ENCODE data around the gene DEPP1. TPM values are rescaled to one million over a fixed set of nuclear protein-coding genes. Genes with fewer than 3 reads are reported as not detected.

DEPP1 gene
- total and polyA plus RNA-seq, 10 of the 15 experiments (the other 5 are each of a cell fraction or from before 2014, with no cell fraction given) = 1.7 to 12.1 (median 7.3) TPM

GRCh38 chr10:44946205-44946604 is 32.4 kb downstream of the DEPP1 start (continued):
- TF ChIP-seq NBN (IDR thresholded peaks at IDR 0.05) (no peak), BRCA1 (IDR thresholded peaks at IDR 0.05; ENCODE audit: low read depth, low read length) (no peak), NRF1 (conservative IDR thresholded peaks at IDR 0.05; ENCODE audit: low read depth, low read length) (no peak), HDAC2 (IDR thresholded peaks at IDR 0.05) (no peak), CHD2 (IDR thresholded peaks at IDR 0.05; ENCODE audit: borderline replicate concordance, low read depth, low read length) (no peak), EGR1 (IDR thresholded peaks at IDR 0.05; ENCODE audit: borderline replicate concordance in 1 of 2, low read depth in 2 of 2, low read length in 2 of 2) (no peak), DPF2 (IDR thresholded peaks at IDR 0.05) (0 out of 2 replicates have a peak, but pooled peaks have one; percentile 24), WRNIP1 (IDR thresholded peaks at IDR 0.05; ENCODE audit: borderline replicate concordance, low read depth, low read length) (no peak), FOXK2 (IDR thresholded peaks at IDR 0.05) (no peak)

DNA sequence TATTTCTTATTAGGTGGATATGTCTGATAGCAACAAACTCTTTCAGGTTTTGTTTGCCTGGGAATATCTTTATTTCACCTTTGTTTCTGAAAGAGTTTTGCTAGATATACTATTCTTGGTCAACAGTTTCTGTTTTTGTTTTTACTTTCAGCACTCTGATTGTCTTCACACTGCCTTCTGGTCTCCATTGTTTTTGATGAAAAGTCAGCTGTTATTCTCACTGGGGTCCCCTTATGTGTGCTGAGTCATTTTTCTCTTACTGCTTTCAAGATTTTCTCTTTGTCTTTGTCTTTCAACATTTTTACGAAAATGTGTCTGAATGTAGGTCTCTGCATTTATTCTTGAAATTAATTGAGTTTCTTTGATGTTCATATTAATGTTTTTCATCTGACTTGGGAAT is 34.3 kb downstream of the DEPP1 start:
- DNase-seq (ENCODE audit: low read depth, low spot score) (no peak), ATAC-seq (no peak), FAIRE-seq (no peak)
- WGBS (ENCODE audit: insufficient coverage, insufficient replicate concordance, low lambda C conversion rate, missing lambda C conversion rate) = 57% methylated on average over 1 of the region's 1 CpG
- H3K79me2 ChIP-seq (ENCODE audit: control insufficient read depth, insufficient read depth, low read length) = no peaks in the 10 kb centered on the region
- RAD21 ChIA-PET (ENCODE audit: unreplicated experiment) = interaction anchor here (7.5 kb wide), 1 partner anchor 29 kb away, joined by 36 read pairs; no protein-coding TSS in a partner anchor
- H3K27me3 ChIP-seq (replicated peaks in 1 of 2; ENCODE audit: control insufficient read depth in 2 of 2, insufficient read depth in 2 of 2, low read length in 1 of 2) = no peaks in the 10 kb centered on the region
- no peaks in the 10 kb centered on the region for H3K36me3 ChIP-seq (ENCODE audit: control insufficient read depth in 2 of 2, insufficient read depth in 2 of 2, low read length in 1 of 2)
- no peak overlapping the region for H3K4me2 ChIP-seq (ENCODE audit: control insufficient read depth, insufficient read depth)
- POLR2A ChIA-PET = interaction anchor here (8.5 kb wide), 1 partner anchor 19 kb away, joined by 174 read pairs; the partner anchor contains the start of gene RASSF4
- CTCF ChIA-PET = interaction anchor here (1.1 to 5.8 kb wide), 4 partner anchors 11 to 31 kb away, joined by 3 to 58 read pairs (median 8); no protein-coding TSS in a partner anchor
- peaks cover 13% of the 10 kb centered on the region for H3K9me3 ChIP-seq (replicated peaks; ENCODE audit: control insufficient read depth, insufficient read depth, low read length)
- no peaks in the 10 kb centered on the region for H4K20me1 ChIP-seq (ENCODE audit: control insufficient read depth, insufficient read depth)
- BruUV-seq (replicated peaks) = no TSS peak
- SMC1A ChIA-PET (ENCODE audit: uncharacterized antibody, unreplicated experiment) = interaction anchor here (1.0 to 8.4 kb wide), 4 partner anchors 8 to 29 kb away, joined by 3 to 147 read pairs (median 43); no protein-coding TSS in a partner anchor
- intact Hi-C loops (cut with micrococcal nuclease; ENCODE audit: unreplicated experiment) (no loop called here), in situ Hi-C loops (cut with MboI) (no loop called here)
- H3K4me3 ChIP-seq = no peak overlapping the region
- H3K4me1 ChIP-seq (ENCODE audit: control insufficient read depth, insufficient read depth, low read length) = peaks cover 35% of the 10 kb centered on the region
- no peak overlapping the region for H2AFZ ChIP-seq (ENCODE audit: control insufficient read depth, low read depth, low read length)
- no peak overlapping the region for H3K27ac ChIP-seq (ENCODE audit: control insufficient read depth, insufficient read depth)
- no peak overlapping the region for H3K9ac ChIP-seq (ENCODE audit: control insufficient read depth, insufficient read depth, low read length)
- TF ChIP-seq CBX5 (IDR thresholded peaks at IDR 0.05; ENCODE audit: low read depth) (peak; percentile 99), SUZ12 (IDR thresholded peaks at IDR 0.05; ENCODE audit: unreplicated experiment) (no peak), ZNF622 (IDR thresholded peaks at IDR 0.05) (no peak), HDAC2 (IDR thresholded peaks at IDR 0.05) (no peak), E2F8 (IDR thresholded peaks at IDR 0.05; ENCODE audit: low read depth, partially characterized antibody) (no peak), ATF7 (IDR thresholded peaks at IDR 0.05; ENCODE audit: low read depth) (0 out of 2 replicates have a peak, but pooled peaks have one; percentile 18), IKZF2 (IDR thresholded peaks at IDR 0.05) (0 out of 4 replicates have a peak, but pooled peaks of 1 of the 2 experiments have one; percentile 13)
- TF ChIP-seq, protein P1, sequence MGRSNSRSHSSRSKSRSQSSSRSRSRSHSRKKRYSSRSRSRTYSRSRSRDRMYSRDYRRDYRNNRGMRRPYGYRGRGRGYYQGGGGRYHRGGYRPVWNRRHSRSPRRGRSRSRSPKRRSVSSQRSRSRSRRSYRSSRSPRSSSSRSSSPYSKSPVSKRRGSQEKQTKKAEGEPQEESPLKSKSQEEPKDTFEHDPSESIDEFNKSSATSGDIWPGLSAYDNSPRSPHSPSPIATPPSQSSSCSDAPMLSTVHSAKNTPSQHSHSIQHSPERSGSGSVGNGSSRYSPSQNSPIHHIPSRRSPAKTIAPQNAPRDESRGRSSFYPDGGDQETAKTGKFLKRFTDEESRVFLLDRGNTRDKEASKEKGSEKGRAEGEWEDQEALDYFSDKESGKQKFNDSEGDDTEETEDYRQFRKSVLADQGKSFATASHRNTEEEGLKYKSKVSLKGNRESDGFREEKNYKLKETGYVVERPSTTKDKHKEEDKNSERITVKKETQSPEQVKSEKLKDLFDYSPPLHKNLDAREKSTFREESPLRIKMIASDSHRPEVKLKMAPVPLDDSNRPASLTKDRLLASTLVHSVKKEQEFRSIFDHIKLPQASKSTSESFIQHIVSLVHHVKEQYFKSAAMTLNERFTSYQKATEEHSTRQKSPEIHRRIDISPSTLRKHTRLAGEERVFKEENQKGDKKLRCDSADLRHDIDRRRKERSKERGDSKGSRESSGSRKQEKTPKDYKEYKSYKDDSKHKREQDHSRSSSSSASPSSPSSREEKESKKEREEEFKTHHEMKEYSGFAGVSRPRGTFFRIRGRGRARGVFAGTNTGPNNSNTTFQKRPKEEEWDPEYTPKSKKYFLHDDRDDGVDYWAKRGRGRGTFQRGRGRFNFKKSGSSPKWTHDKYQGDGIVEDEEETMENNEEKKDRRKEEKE (IDR thresholded peaks at IDR 0.05) = no peak
- TF ChIP-seq, protein P2, sequence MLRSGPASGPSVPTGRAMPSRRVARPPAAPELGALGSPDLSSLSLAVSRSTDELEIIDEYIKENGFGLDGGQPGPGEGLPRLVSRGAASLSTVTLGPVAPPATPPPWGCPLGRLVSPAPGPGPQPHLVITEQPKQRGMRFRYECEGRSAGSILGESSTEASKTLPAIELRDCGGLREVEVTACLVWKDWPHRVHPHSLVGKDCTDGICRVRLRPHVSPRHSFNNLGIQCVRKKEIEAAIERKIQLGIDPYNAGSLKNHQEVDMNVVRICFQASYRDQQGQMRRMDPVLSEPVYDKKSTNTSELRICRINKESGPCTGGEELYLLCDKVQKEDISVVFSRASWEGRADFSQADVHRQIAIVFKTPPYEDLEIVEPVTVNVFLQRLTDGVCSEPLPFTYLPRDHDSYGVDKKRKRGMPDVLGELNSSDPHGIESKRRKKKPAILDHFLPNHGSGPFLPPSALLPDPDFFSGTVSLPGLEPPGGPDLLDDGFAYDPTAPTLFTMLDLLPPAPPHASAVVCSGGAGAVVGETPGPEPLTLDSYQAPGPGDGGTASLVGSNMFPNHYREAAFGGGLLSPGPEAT (IDR thresholded peaks at IDR 0.05; ENCODE audit: low read depth) = peak; percentile 61; the same call in 1 of the 2 replicates
